GM12873 (cell line): ENCODE measurements around the gene DISC1.

ENCODE experiments used
- TF ChIP-seq, protein P1 (sequence below): IDR thresholded peaks from 2 replicates; pipeline ENCODE4 v1.5.1; 2012; ENCODE audit warnings: low read depth, mild to moderate bottlenecking, moderate library complexity, low read length, control low read depth; ENCODE audit not compliant: insufficient read depth; ENCODE audit errors: missing control alignments

Gene DISC1

DNA sequence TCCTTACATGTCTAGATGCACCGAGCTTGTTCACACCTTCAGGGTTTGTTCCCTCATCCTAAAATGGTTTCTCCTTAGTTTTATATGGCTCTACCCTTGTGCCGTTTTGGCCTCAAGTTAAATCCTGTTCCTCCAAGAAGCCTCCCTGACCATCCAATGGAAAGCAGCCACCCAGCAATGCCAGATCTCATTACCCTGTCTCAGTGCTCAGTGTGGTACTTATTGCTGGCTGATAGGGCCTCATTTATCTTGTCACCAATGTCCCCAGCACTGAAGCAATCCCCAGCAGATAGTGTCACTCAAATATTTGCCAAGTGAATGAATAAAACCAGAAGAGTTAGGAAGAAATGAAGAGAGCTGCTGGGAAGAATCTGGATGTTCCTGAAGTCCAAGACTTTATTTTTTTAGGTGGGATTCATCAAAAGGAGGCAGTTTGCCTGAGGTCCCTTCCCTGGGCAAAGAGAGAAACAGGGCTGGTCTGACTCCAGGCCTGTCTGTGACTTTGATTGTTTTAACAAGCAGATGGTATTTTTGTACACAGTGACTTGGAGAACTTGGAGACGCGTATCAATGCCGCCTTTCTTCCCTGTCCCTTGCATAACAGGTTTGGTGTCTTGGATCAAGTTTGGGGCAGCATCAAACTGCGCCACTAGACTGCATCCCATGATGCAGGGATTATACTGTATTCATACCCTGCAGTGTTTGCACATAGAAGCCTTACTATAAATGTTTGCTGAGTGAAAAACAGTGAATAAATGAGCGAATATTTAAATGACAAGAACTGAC lies 221.2 kb downstream of the DISC1 start:
- TF ChIP-seq, protein P1, sequence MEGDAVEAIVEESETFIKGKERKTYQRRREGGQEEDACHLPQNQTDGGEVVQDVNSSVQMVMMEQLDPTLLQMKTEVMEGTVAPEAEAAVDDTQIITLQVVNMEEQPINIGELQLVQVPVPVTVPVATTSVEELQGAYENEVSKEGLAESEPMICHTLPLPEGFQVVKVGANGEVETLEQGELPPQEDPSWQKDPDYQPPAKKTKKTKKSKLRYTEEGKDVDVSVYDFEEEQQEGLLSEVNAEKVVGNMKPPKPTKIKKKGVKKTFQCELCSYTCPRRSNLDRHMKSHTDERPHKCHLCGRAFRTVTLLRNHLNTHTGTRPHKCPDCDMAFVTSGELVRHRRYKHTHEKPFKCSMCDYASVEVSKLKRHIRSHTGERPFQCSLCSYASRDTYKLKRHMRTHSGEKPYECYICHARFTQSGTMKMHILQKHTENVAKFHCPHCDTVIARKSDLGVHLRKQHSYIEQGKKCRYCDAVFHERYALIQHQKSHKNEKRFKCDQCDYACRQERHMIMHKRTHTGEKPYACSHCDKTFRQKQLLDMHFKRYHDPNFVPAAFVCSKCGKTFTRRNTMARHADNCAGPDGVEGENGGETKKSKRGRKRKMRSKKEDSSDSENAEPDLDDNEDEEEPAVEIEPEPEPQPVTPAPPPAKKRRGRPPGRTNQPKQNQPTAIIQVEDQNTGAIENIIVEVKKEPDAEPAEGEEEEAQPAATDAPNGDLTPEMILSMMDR, result no peak

DNA sequence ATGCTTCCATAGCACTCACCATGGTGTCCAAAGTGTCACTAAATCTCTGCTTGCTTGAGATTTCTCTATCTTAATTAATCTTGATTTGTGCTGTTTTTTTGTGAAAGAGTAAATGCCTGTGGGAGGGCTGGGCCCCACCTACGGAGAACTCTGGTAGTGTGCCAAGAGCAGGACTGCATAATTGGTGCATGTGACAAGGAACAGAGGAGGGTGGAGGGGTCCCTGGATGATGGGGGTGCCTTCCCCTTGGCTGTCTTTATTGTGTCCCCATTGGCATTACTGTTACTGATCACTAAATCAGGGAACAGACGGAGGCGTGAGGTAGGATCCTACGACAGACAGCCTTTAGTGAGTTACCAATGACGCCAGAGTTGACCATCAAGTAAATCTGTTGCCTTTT lies 223.4 kb downstream of the DISC1 start:
- TF ChIP-seq, protein P1, result no peak

DNA sequence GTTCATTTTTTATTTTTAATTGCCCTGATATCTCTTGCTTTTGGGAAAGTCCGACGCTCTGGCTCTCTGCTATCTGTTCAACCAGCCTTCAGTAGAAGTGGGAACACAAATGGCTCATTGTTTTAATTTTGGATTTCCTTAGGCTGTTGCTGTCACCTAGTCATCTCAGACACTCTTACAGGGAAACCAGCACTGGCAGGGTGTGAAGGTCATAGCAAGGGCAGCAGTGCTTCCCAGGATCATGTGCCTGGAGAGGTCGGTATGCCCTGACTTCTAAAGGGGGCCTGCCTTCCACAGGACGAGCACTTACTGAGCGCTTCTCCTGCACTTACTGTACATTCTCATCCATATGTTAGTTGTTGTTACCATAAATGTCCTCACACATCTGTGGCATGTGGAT lies 224.2 kb downstream of the DISC1 start:
- TF ChIP-seq, protein P1, result no peak

- TF ChIP-seq, protein P1, result no peak
Observed at GRCh38 chr1:231853588-231854207, 227.1 kb downstream of the DISC1 start.

DNA sequence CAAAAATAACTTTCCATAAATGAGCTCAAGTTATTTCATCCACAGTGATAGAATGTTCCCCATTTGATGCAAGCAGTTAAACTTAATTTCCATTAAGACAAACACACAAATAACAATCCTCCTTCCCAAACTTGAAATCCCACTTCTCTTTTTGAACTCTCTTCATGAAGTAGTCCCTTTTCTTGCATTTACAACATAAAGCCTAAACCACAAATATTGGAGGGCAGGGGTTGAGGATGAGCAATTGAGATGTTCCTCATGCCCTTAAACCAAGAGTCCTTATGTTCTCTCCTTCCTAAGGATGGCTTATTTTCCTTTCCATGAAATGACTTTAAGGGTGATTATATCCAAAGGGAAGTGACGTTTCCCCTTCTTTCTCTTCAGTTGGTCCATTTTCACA lies 228.8 kb downstream of the DISC1 start:
- TF ChIP-seq, protein P1, result no peak

DNA sequence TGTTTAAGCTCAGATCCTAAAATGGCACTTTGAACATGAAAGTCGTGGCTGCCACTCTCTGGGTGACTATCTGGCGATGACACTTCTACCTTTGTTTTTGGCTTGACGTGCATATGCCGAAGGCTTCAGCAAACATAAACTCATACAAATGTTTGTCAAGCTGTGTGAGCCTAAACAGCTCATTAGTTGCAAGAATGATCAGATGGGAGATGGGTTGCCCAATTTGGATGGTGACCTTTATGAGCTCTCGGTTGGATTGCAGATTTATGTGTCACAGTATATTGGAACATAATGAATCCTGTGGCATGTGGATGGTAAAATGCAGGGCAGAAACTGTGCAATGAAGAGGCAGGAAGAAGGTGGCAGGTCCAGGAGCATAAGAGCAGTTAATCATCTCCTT lies 229.3 kb downstream of the DISC1 start:
- TF ChIP-seq, protein P1, result no peak

- TF ChIP-seq, protein P1, result no peak
Observed at GRCh38 chr1:231856426-231856825, 229.8 kb downstream of the DISC1 start.
